Measurements from ENCODE around the gene WNK3. TPM values are rescaled to one million over a fixed set of nuclear protein-coding genes. Genes with fewer than 3 reads are reported as not detected.

Gene WNK3
- total RNA-seq, 2 donors from 2014 or later, result 1.7 to 3.0 TPM

DNA sequence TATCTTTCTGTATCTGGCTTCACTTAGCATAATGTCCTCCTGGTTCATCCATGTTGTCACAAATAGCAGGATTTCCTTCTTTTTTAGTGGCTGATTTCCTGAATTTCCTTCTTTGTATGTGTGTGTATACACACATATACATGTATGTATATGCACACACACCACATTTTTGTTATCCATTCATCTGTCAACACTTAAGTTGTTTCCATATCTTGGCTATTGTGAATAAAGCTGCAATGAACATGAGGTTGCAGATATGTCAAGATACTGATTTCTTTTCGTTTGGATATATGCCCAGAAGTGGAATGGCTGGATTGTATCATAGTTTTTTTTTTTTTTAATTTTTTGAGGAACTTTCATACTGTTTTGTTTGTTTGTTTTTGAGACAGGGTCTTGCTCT lies 76.2 kb downstream of the WNK3 start:
- H3K27ac ChIP-seq, result no peak overlapping the region
- DNase-seq (ENCODE audit: low spot score), result no peak
- H3K9me3 ChIP-seq, result peaks cover 0 to 4% of the 10 kb centered on the region in 2 donors
- TF ChIP-seq, protein P1, sequence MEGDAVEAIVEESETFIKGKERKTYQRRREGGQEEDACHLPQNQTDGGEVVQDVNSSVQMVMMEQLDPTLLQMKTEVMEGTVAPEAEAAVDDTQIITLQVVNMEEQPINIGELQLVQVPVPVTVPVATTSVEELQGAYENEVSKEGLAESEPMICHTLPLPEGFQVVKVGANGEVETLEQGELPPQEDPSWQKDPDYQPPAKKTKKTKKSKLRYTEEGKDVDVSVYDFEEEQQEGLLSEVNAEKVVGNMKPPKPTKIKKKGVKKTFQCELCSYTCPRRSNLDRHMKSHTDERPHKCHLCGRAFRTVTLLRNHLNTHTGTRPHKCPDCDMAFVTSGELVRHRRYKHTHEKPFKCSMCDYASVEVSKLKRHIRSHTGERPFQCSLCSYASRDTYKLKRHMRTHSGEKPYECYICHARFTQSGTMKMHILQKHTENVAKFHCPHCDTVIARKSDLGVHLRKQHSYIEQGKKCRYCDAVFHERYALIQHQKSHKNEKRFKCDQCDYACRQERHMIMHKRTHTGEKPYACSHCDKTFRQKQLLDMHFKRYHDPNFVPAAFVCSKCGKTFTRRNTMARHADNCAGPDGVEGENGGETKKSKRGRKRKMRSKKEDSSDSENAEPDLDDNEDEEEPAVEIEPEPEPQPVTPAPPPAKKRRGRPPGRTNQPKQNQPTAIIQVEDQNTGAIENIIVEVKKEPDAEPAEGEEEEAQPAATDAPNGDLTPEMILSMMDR (IDR thresholded peaks at IDR 0.05), result no peak
- H3K36me3 ChIP-seq, result no peaks in the 10 kb centered on the region
- H3K27me3 ChIP-seq, result no peaks in the 10 kb centered on the region
- H3K4me1 ChIP-seq, result no peaks in the 10 kb centered on the region
- no peak overlapping the region for H3K4me3 ChIP-seq

DNA sequence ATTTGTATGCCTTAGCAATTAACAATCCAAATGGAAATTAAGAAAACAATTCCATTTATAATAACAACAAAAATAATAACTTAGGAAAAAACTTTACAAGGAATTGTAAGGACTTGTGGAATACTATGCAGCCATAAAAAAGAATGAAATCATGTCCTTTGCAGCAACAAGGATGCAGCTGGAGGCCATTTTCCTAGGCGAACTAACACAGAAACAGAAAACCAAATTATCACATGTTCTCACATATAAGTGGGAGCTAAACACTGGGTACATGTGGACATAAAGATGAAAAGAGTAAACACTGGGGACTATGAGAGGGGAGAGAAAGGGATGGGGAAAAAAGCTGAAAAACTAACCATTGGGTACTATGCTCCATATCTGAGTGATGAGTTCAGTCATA lies 77.4 kb downstream of the WNK3 start:
- TF ChIP-seq, protein P1 (IDR thresholded peaks at IDR 0.05), result no peak
- no peaks in the 10 kb centered on the region for H3K36me3 ChIP-seq
- no peak overlapping the region for H3K27ac ChIP-seq
- H3K27me3 ChIP-seq, result no peaks in the 10 kb centered on the region
- DNase-seq (ENCODE audit: low spot score), result no peak
- H3K9me3 ChIP-seq, result peaks cover 0 to 4% of the 10 kb centered on the region in 2 donors
- no peaks in the 10 kb centered on the region for H3K4me1 ChIP-seq
- H3K4me3 ChIP-seq, result no peak overlapping the region

DNA sequence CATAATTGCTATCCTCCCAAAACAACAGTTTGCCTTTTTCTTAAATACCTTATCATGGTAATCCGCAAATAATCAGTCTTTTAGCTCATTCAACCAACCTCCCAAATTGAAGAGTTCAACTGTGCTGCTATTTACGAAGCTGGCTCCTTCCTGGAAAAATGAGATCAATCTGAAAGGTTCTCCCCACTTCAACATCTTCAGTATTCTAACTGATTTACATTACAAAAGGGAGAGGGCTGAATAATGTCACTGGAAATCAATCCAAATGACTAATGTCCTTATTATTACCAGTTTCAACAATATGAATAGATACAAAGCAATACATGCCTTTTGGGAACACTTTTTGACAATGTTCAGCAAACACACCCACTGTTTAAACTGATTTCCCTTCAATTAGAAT lies 86.2 kb downstream of the WNK3 start:
- no peak for DNase-seq (ENCODE audit: low spot score)

DNA sequence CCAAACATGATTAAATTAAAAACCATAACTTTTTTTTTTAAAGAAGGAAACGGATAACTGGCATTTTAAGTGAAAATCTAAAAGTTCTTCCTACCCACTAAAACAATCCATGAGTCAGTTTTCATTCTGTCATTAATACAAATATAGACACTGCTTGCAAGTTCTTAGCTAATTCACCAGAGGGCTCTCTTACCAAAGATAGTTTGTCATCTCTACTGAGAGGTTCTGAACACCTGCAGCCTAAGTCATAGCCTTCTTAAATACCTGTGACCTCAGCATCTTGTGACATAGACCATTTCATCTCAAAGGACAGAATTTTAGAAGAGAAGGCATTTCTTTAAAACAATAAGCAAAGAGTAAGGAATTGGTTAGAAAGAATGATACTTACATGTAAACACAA lies 109.5 kb downstream of the WNK3 start:
- H3K27me3 ChIP-seq, result no peaks in the 10 kb centered on the region
- H3K4me3 ChIP-seq, result no peak overlapping the region
- no peaks in the 10 kb centered on the region for H3K4me1 ChIP-seq
- TF ChIP-seq, protein P1 (IDR thresholded peaks at IDR 0.05), result peak in 1 of 2 donors; percentile 41
- no peaks in the 10 kb centered on the region for H3K36me3 ChIP-seq
- no peaks in the 10 kb centered on the region for H3K9me3 ChIP-seq
- H3K27ac ChIP-seq, result no peak overlapping the region
- no peak for DNase-seq (ENCODE audit: low spot score)

More for the DNA sequence above, 86.2 kb downstream of the WNK3 start:
- Histone ChIP-seq H3K4me1 (no peaks in the 10 kb centered on the region), H3K9me3 (no peaks in the 10 kb centered on the region), H3K36me3 (no peaks in the 10 kb centered on the region), H3K4me3 (no peak overlapping the region), H3K27me3 (no peaks in the 10 kb centered on the region), H3K27ac (no peak overlapping the region)
- TF ChIP-seq, protein P1 (IDR thresholded peaks at IDR 0.05), result no peak

DNA sequence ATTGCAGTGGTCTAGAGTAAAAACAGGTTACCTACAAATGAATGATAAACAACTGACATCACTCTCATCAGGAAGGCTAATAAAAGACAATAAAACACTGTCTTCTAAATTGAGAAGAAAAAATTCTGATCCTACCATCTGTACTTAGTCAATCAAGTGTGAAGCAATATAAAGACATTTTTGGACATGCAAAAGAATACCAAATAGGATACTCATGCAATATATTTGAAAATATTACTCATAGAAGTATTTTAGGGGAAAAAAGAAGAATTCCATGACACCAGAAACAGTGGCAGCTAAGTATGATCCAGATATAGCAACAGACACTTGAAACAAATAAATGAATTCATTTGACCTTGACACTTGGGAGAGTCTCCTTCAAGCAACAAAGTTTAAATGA lies 111.0 kb downstream of the WNK3 start:
- H3K4me1 ChIP-seq, result no peaks in the 10 kb centered on the region
- TF ChIP-seq, protein P1 (IDR thresholded peaks at IDR 0.05), result no peak
- no peaks in the 10 kb centered on the region for H3K9me3 ChIP-seq
- no peak overlapping the region for H3K27ac ChIP-seq
- no peak for DNase-seq (ENCODE audit: low spot score)
- H3K36me3 ChIP-seq, result no peaks in the 10 kb centered on the region
- H3K4me3 ChIP-seq, result no peak overlapping the region
- H3K27me3 ChIP-seq, result no peaks in the 10 kb centered on the region

DNA sequence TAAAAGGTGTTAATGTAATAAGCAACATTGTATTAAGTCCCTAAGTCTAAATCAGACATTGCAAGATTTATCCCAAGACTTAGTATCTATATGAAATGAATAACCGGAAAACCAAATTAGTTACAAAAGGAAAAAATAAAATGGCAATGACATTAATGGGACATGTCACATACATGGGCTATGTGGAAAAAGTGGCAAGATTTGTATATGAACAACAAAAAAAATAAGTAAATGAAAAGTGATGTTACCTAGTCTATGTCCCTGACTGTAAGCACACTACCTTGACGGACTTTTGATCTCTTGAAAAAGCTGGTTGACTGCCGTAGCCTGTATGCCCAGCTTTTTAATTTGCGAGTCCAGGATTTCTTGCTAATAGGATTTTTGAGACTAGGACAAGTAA lies 119.3 kb downstream of the WNK3 start:
- peaks cover 0 to 10% of the 10 kb centered on the region in 2 donors for H3K9me3 ChIP-seq
- no peaks in the 10 kb centered on the region for H3K27me3 ChIP-seq
- H3K27ac ChIP-seq, result no peak overlapping the region
- no peaks in the 10 kb centered on the region for H3K4me1 ChIP-seq
- TF ChIP-seq, protein P1 (IDR thresholded peaks at IDR 0.05), result no peak
- no peak for DNase-seq (ENCODE audit: low spot score)
- no peaks in the 10 kb centered on the region for H3K36me3 ChIP-seq
- H3K4me3 ChIP-seq, result no peak overlapping the region
